ENCODE results near the gene SLC16A8.

The SLC16A8 gene

DNA sequence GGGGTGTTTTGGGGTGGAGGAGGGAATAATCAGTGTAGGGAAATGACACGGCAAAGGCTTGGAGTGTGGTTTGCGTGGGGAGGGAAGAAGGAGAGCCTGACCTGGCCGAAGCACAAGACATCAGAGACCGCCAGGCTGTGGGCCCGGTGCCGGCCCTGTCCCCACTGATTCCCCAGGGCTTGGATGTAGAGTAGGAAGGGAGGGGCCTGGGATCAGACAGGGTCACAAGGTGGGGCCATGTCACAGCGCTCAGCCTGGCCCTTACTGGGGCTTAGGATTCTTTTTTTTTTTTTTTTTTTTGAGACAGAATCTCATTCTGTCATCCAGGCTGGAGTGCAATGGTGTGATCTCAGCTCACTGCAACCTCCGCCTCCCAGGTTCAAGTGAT lies 17.0 kb downstream of the SLC16A8 start:
- no peaks in the 10 kb centered on the region for H3K27me3 ChIP-seq (ENCODE audit: insufficient read depth, poor library complexity, severe bottlenecking)
- no peak overlapping the region for H3K4me3 ChIP-seq (replicated peaks; ENCODE audit: insufficient read depth, low read length)
- no peak for TF ChIP-seq GABPA (IDR thresholded peaks at IDR 0.05; ENCODE audit: low read depth)
- no peak for TF ChIP-seq REST (IDR thresholded peaks at IDR 0.05; ENCODE audit: insufficient replicate concordance, low read depth)
- TF ChIP-seq POLR2AphosphoS5 (IDR thresholded peaks at IDR 0.05; ENCODE audit: low read depth): no peak
- TF ChIP-seq, protein P1, sequence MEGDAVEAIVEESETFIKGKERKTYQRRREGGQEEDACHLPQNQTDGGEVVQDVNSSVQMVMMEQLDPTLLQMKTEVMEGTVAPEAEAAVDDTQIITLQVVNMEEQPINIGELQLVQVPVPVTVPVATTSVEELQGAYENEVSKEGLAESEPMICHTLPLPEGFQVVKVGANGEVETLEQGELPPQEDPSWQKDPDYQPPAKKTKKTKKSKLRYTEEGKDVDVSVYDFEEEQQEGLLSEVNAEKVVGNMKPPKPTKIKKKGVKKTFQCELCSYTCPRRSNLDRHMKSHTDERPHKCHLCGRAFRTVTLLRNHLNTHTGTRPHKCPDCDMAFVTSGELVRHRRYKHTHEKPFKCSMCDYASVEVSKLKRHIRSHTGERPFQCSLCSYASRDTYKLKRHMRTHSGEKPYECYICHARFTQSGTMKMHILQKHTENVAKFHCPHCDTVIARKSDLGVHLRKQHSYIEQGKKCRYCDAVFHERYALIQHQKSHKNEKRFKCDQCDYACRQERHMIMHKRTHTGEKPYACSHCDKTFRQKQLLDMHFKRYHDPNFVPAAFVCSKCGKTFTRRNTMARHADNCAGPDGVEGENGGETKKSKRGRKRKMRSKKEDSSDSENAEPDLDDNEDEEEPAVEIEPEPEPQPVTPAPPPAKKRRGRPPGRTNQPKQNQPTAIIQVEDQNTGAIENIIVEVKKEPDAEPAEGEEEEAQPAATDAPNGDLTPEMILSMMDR (IDR thresholded peaks at IDR 0.05; ENCODE audit: insufficient read depth, low read length): no peak
- TF ChIP-seq SPI1 (IDR thresholded peaks at IDR 0.05; ENCODE audit: borderline replicate concordance, low read depth): no peak
- DNase-seq (ENCODE audit: low read depth in 1 of 2, low spot score in 1 of 2): no peak
- H3K27ac ChIP-seq (replicated peaks): no peak overlapping the region

- no peak for DNase-seq (ENCODE audit: low read depth in 1 of 2, low spot score in 1 of 2)
- H3K27me3 ChIP-seq (ENCODE audit: insufficient read depth, poor library complexity, severe bottlenecking): no peaks in the 10 kb centered on the region
- TF ChIP-seq POLR2AphosphoS5 (IDR thresholded peaks at IDR 0.05; ENCODE audit: low read depth) (no peak), GABPA (IDR thresholded peaks at IDR 0.05; ENCODE audit: low read depth) (no peak), SPI1 (IDR thresholded peaks at IDR 0.05; ENCODE audit: borderline replicate concordance, low read depth) (no peak), REST (IDR thresholded peaks at IDR 0.05; ENCODE audit: insufficient replicate concordance, low read depth) (no peak)
- TF ChIP-seq, protein P1 (IDR thresholded peaks at IDR 0.05; ENCODE audit: insufficient read depth, low read length): no peak
- no peak overlapping the region for H3K4me3 ChIP-seq (replicated peaks; ENCODE audit: insufficient read depth, low read length)
- H3K27ac ChIP-seq (replicated peaks): no peak overlapping the region
These were observed 17.5 kb downstream of the SLC16A8 start for GRCh38 chr22:38066381-38067027.

- H3K27me3 ChIP-seq (ENCODE audit: insufficient read depth, poor library complexity, severe bottlenecking): no peaks in the 10 kb centered on the region
- TF ChIP-seq POLR2AphosphoS5 (IDR thresholded peaks at IDR 0.05; ENCODE audit: low read depth) (no peak), REST (IDR thresholded peaks at IDR 0.05; ENCODE audit: insufficient replicate concordance, low read depth) (no peak), SPI1 (IDR thresholded peaks at IDR 0.05; ENCODE audit: borderline replicate concordance, low read depth) (no peak), GABPA (IDR thresholded peaks at IDR 0.05; ENCODE audit: low read depth) (no peak)
- TF ChIP-seq, protein P1 (IDR thresholded peaks at IDR 0.05; ENCODE audit: insufficient read depth, low read length): no peak
- H3K4me3 ChIP-seq (replicated peaks; ENCODE audit: insufficient read depth, low read length): no peak overlapping the region
- no peak overlapping the region for H3K27ac ChIP-seq (replicated peaks)
- DNase-seq (ENCODE audit: low read depth in 1 of 2, low spot score in 1 of 2): no peak
These were observed 18.4 kb downstream of the SLC16A8 start for GRCh38 chr22:38065539-38065938.
